HG03469 (cell line): Measurements from ENCODE around the gene EPHB3.

Experiments used
- ATAC-seq: cut with Tn5 transposase; IDR thresholded peaks from one replicate; pipeline ENCODE4 v1.9.1; 2021; ENCODE audit warnings: mild to moderate bottlenecking, moderate library complexity, moderate number of reproducible peaks; ENCODE audit not compliant: unreplicated experiment

The EPHB3 gene

GRCh38 chr3:184563561-184563925, 2.0 kb downstream of the EPHB3 start:
- ATAC-seq, result no peak

GRCh38 chr3:184563941-184564684, 2.5 kb downstream of the EPHB3 start:
- ATAC-seq, result no peak

- ATAC-seq, result no peak
These were observed 3.2 kb downstream of the EPHB3 start for GRCh38 chr3:184564685-184565385.

GRCh38 chr3:184565421-184566211, 4.0 kb downstream of the EPHB3 start:
- ATAC-seq, result no peak

- ATAC-seq, result no peak
These were observed 5.1 kb downstream of the EPHB3 start for GRCh38 chr3:184566441-184567414.

- no peak for ATAC-seq
These were observed 6.5 kb downstream of the EPHB3 start for GRCh38 chr3:184567946-184568559.

- ATAC-seq, result no peak
These were observed 7.0 kb downstream of the EPHB3 start for GRCh38 chr3:184568560-184568923.

- no peak for ATAC-seq
These were observed 7.6 kb downstream of the EPHB3 start for GRCh38 chr3:184568924-184569829.

- no peak for ATAC-seq
These were observed 8.4 kb downstream of the EPHB3 start for GRCh38 chr3:184570035-184570434.

- no peak for ATAC-seq
These were observed 8.9 kb downstream of the EPHB3 start for GRCh38 chr3:184570489-184570888.

GRCh38 chr3:184571750-184572377, 10.3 kb downstream of the EPHB3 start:
- ATAC-seq, result no peak

- ATAC-seq, result no peak
These were observed 11.2 kb downstream of the EPHB3 start for GRCh38 chr3:184572633-184573270.

GRCh38 chr3:184574515-184575417, 13.2 kb downstream of the EPHB3 start:
- ATAC-seq, result no peak

GRCh38 chr3:184575701-184576100, 14.1 kb downstream of the EPHB3 start:
- ATAC-seq, result no peak

GRCh38 chr3:184576457-184577240, 15.1 kb downstream of the EPHB3 start:
- no peak for ATAC-seq

GRCh38 chr3:184577546-184577945, 16.0 kb downstream of the EPHB3 start:
- ATAC-seq, result no peak
